ENCODE results near the gene MED13L. TPM values are rescaled to one million over a fixed set of nuclear protein-coding genes. Genes with fewer than 3 reads are reported as not detected.

MED13L gene
- total RNA-seq, 2 experiments from 2014 or later = 68.3 to 71.8 TPM

DNA sequence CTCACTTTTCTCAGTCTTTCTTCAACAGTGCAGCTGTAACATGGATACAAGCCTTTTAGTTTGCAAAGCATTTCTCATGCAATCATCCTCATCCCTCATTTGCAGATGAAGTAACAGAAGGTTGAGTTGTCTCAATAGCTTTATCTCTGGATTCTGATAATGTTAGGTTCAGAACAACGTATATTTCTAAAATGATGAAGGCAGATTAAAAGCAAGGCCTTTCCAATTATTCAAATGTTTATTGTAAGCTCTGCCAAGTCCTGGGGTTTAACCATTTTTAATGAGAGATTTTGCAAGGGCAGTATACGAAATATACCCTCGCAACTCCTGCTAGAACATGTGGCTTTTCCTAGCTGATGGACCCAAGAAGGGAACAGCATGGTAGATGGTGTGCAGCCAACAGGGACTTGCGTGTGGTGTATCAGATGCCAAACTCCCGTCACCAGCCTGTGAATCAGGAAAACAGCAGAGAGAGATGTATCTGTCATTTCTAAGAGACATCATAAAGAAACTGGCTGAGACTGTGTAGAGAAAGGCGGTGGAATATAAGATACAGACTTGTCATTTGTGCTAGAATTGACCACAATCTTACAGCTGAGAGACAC lies 319.7 kb downstream of the MED13L start:
- DNase-seq = no peak
- Mint-ChIP-seq H3K9me3 (no peaks in the 10 kb centered on the region), H3K27ac (no peak overlapping the region), H3K36me3 (ENCODE audit: low read depth) (peaks cover 23% of the 10 kb centered on the region), H3K4me3 (no peak overlapping the region), H3K27me3 (no peaks in the 10 kb centered on the region), H3K4me1 (peaks cover 24% of the 10 kb centered on the region)
- CTCF ChIA-PET = interaction anchor here (1.0 kb wide), 3 partner anchors 11 to 1452 kb away, joined by 3 to 4 read pairs (median 3); no protein-coding TSS in a partner anchor
- POLR2A ChIA-PET = interaction anchor here (0.6 kb wide), 1 partner anchor 381 kb away, joined by 3 read pairs; no protein-coding TSS in a partner anchor

DNA sequence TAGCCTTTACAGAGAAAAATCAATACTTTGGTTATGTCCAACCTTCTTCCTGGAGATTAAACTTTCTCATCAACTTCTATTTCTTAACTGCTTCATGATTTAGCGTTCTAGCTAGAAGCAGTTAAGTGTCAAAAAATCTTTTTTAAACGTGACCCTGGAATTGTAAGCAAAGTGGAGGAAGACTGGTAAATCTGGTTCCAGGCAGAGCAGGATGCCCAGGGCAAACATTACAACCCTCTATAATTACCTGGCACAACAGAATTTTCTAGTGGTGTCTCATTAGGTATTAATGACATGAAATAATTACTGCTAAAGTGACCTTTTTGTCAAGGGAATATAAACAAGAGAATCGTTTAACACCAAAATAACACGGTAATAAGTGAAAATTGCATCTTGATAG lies 320.8 kb downstream of the MED13L start:
- Mint-ChIP-seq H3K36me3 (ENCODE audit: low read depth) (peaks cover 21% of the 10 kb centered on the region), H3K27me3 (no peaks in the 10 kb centered on the region), H3K4me3 (no peak overlapping the region), H3K27ac (no peak overlapping the region), H3K4me1 (peaks cover 22% of the 10 kb centered on the region), H3K9me3 (no peaks in the 10 kb centered on the region)
- ChIA-PET POLR2A (no interaction called here), CTCF (interaction anchor here (1.7 kb wide), 1 partner anchor 18 kb away, joined by 4 read pairs; no protein-coding TSS in a partner anchor)
- DNase-seq = no peak

DNA sequence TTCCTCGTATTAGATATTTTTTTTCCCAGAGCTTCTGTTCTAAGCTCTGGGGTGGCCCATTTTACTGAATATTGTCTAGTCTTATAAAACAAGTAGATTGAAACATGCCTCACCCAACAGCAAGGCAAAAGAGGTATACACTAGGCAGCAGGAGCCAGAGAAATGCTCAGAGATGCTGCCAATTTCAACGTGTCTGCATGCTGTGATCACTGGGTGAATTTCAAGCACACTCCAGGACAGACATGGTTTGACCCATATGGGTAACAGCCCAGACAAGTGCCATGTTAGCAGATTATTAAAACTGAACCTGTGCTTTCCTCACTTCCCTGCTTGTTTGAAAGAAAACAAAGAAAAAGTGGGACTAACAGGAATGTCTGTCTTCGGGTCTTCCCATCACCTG lies 321.3 kb downstream of the MED13L start:
- Mint-ChIP-seq H3K9me3 (no peaks in the 10 kb centered on the region), H3K4me1 (peaks cover 19% of the 10 kb centered on the region), H3K27me3 (no peaks in the 10 kb centered on the region), H3K4me3 (no peak overlapping the region), H3K36me3 (ENCODE audit: low read depth) (peaks cover 18% of the 10 kb centered on the region), H3K27ac (no peak overlapping the region)
- no peak for DNase-seq
- ChIA-PET POLR2A (interaction anchor here (0.7 kb wide), 1 partner anchor 16 kb away, joined by 3 read pairs; no protein-coding TSS in a partner anchor), CTCF (interaction anchor here (1.7 kb wide), 1 partner anchor 18 kb away, joined by 4 read pairs; no protein-coding TSS in a partner anchor)

DNA sequence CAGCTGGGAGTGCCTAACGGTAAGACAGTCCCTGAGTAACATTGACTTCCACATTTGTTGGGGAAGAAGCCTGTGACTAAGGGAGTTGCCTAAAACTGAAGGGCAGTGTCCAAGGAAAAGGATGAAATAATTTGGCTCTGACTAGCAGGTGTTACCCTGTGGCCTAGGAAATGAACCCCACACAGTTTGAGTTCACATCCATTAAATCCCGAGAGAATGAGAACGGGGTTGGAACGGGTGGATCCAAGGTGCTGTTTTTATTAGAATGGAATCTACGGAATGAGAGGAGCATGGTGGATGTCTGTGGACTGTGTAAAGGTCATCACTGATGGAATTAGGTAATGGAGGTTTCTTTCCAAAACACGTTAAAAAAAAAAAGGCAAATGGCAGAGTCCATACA lies 324.0 kb downstream of the MED13L start:
- Mint-ChIP-seq H3K27ac (no peak overlapping the region), H3K9me3 (no peaks in the 10 kb centered on the region), H3K4me3 (no peak overlapping the region), H3K36me3 (ENCODE audit: low read depth) (peaks cover 5% of the 10 kb centered on the region), H3K4me1 (peaks cover 3% of the 10 kb centered on the region), H3K27me3 (no peaks in the 10 kb centered on the region)
- ChIA-PET POLR2A (no interaction called here), CTCF (no interaction called here)
- no peak for DNase-seq

DNA sequence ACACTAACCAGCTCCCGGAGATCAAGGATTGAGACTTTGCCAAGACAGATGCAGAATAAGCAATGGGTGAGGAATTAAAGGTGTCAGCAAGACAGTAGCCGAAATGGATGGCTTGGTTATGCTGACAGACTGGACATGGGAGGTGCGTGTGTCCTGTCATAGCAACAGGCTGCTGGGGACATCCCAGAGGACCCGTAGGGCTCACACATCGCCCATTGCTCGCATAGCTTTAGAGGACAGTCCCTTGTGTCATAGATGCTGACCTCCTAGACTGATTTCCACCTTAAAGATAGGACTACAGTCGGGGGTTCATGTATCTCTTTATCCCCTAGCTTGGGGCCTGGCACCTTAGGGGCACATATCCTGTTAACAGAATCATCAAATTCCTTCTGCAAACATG lies 324.5 kb downstream of the MED13L start:
- Mint-ChIP-seq H3K9me3 (no peaks in the 10 kb centered on the region), H3K36me3 (ENCODE audit: low read depth) (peaks cover 2% of the 10 kb centered on the region), H3K27ac (no peak overlapping the region), H3K27me3 (no peaks in the 10 kb centered on the region), H3K4me3 (no peak overlapping the region), H3K4me1 (no peaks in the 10 kb centered on the region)
- POLR2A ChIA-PET = no interaction called here
- DNase-seq = no peak
- CTCF ChIA-PET = no interaction called here

DNA sequence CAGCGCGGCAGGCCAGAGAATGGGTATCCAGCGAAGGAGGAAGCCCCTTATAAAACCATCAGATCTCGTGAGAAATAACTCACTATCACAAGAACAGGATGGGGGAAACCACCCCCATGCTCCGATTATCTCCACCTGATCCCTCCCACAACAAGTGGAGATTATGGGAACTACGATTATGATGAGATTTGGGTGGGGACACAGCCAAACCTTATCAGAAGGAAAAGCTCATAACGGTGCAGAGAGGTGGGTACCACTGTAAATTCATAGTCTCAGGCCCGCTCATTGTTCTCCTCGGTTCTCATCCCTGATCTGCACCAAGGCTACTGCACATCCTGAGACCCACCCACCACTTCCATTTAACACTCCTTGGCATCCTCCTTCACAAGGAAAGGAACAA lies 326.5 kb downstream of the MED13L start:
- DNase-seq = no peak
- H3K4me1 Mint-ChIP-seq = no peaks in the 10 kb centered on the region
- POLR2A ChIA-PET = no interaction called here
- no peaks in the 10 kb centered on the region for H3K9me3 Mint-ChIP-seq
- no peak overlapping the region for H3K4me3 Mint-ChIP-seq
- H3K27me3 Mint-ChIP-seq = no peaks in the 10 kb centered on the region
- no peaks in the 10 kb centered on the region for H3K36me3 Mint-ChIP-seq (ENCODE audit: low read depth)
- no peak overlapping the region for H3K27ac Mint-ChIP-seq
- CTCF ChIA-PET = no interaction called here

DNA sequence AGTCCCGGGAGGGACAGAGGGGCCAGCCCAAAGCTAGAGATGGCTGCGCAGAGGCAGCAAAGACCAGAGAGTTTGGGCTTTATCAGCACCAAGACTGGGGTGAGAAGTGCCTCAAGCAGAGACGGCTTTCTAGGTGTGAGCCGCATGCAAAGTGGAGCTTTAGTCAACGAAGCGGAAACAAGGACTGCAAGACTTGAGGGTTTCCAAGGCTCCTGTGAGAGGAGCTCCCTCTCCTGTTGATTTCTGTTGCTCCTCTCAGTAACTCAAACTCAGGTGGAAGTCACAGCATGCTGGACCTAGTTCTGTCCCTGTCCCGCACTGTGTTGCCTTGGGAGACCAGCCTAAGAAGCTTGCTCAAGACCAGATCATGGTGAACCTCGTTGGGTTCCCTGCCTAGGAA lies 327.8 kb downstream of the MED13L start:
- H3K4me1 Mint-ChIP-seq = no peaks in the 10 kb centered on the region
- no peaks in the 10 kb centered on the region for H3K36me3 Mint-ChIP-seq (ENCODE audit: low read depth)
- ChIA-PET POLR2A (interaction anchor here (1.2 kb wide), 1 partner anchor 29 kb away, joined by 3 read pairs; no protein-coding TSS in a partner anchor), CTCF (interaction anchor here (0.6 kb wide), 1 partner anchor 688 kb away, joined by 3 read pairs; no protein-coding TSS in a partner anchor)
- no peak overlapping the region for H3K27ac Mint-ChIP-seq
- no peak overlapping the region for H3K4me3 Mint-ChIP-seq
- no peak for DNase-seq
- H3K27me3 Mint-ChIP-seq = no peaks in the 10 kb centered on the region
- H3K9me3 Mint-ChIP-seq = no peaks in the 10 kb centered on the region

DNA sequence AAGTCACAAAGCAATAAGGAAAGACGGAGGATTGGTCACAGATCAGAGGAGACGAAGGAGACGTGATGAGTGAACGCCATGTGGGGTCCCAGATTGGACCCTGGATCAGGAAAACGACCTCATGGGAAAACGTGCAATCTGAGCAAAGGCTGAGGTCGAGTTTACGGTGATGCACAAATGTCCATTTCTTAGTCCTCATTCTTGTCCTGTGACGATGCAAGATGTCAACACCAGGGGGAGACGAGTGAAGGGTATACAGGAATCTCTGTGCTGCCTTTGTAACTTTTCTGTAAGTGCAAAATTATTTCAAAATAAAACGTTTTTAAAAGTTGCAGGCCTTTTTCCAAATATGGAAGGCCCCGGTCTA lies 329.8 kb downstream of the MED13L start:
- Mint-ChIP-seq H3K4me3 (no peak overlapping the region), H3K4me1 (no peaks in the 10 kb centered on the region), H3K27ac (no peak overlapping the region), H3K36me3 (ENCODE audit: low read depth) (no peaks in the 10 kb centered on the region), H3K9me3 (no peaks in the 10 kb centered on the region), H3K27me3 (no peaks in the 10 kb centered on the region)
- no peak for DNase-seq
- ChIA-PET CTCF (interaction anchor here (0.5 to 1.3 kb wide), 4 partner anchors 10 to 176 kb away, joined by 3 to 4 read pairs (median 3); no protein-coding TSS in a partner anchor), POLR2A (no interaction called here)

DNA sequence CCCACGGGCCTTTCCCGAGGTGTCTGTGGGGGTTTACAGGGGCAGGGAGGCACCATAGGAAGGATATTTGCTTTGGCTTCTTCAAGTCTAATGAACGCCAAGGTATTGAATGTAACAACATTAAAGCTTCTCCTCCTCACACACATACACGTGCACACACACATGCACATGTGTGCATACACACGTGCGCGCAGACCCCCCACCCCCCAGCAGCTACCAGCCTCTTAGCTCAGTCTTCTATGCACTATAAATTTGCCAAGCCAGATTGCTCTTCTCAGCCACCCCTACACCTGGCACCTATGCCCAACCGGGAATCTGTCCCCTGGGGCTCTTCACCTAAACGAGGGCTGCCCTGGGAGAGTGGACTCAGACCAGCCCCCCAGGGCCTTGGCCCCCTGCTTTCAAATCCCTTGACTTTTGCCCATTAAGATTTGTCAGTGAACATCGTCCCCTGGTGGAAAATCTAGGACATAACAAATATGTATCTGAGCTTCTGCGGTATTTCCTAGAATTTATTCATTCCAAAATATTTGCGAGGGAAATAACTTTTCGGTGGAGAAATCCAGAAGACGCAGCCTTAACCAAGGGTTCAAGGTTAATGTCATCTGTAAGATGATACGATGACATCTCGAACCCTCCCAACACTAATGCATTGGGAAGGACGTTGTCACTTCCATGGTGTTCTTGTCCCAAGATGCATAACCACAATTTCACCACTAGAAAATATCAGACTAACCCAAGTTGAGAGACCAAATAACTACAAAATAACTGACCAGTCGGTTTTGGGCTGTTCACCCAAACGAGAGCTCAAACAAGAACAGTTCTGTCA lies 330.4 kb downstream of the MED13L start:
- no peaks in the 10 kb centered on the region for H3K9me3 Mint-ChIP-seq
- ChIA-PET POLR2A (no interaction called here), CTCF (interaction anchor here (0.7 to 1.3 kb wide), 6 partner anchors 9 to 176 kb away, joined by 3 to 4 read pairs (median 3); no protein-coding TSS in a partner anchor)
- DNase-seq = no peak
- no peaks in the 10 kb centered on the region for H3K4me1 Mint-ChIP-seq
- H3K4me3 Mint-ChIP-seq = no peak overlapping the region
- no peaks in the 10 kb centered on the region for H3K27me3 Mint-ChIP-seq
- H3K36me3 Mint-ChIP-seq (ENCODE audit: low read depth) = no peaks in the 10 kb centered on the region
- no peak overlapping the region for H3K27ac Mint-ChIP-seq

DNA sequence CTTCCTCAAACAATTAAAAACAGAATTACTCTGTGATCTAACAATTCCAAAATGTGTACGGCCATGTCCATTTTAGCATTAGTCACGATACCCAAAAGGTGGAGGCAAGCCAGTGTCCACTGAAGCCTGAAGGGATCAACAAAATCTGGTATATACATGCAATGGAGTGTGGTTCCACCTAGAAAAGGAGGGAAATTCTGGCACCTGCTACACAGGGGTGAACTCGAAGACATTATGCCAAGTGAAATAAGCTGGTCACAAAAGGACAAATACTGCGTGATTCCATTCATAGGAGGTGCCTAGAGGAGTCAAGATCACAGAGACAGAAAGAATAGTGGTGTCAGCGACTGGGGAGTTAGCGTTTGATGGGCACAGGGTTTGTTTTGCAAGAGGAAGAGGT lies 331.4 kb downstream of the MED13L start:
- no peak for DNase-seq
- Mint-ChIP-seq H3K9me3 (no peaks in the 10 kb centered on the region), H3K27ac (no peak overlapping the region), H3K4me3 (no peak overlapping the region), H3K36me3 (ENCODE audit: low read depth) (no peaks in the 10 kb centered on the region), H3K4me1 (no peaks in the 10 kb centered on the region), H3K27me3 (no peaks in the 10 kb centered on the region)
- POLR2A ChIA-PET = no interaction called here
- CTCF ChIA-PET = interaction anchor here (0.6 to 1.1 kb wide), 2 partner anchors 13 to 23 kb away, joined by 3 to 5 read pairs; no protein-coding TSS in a partner anchor

DNA sequence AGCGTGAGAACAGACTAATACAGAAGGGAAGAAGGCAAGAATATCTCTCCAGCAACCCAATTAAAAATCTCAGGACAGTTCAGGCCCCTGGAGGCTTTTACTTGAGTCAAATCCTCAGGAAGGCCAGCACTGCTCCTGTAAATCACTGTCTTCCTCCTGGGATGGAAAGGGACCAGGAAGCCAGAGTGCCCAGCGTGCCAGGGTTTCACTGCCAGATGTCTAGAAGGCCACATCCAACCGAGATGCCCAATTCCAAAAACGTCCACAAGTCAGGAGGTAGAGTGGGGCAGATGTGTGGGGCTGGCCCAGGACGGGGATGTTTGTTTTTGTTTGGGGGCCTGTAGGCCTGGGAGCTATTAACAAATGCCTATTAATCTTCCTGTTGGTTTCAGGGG lies 332.0 kb downstream of the MED13L start:
- Mint-ChIP-seq H3K27ac (no peak overlapping the region), H3K9me3 (no peaks in the 10 kb centered on the region), H3K27me3 (peaks cover 2% of the 10 kb centered on the region), H3K4me1 (no peaks in the 10 kb centered on the region), H3K36me3 (ENCODE audit: low read depth) (no peaks in the 10 kb centered on the region), H3K4me3 (no peak overlapping the region)
- no peak for DNase-seq
- CTCF ChIA-PET = interaction anchor here (1.1 kb wide), 1 partner anchor 22 kb away, joined by 3 read pairs; no protein-coding TSS in a partner anchor
- POLR2A ChIA-PET = no interaction called here

DNA sequence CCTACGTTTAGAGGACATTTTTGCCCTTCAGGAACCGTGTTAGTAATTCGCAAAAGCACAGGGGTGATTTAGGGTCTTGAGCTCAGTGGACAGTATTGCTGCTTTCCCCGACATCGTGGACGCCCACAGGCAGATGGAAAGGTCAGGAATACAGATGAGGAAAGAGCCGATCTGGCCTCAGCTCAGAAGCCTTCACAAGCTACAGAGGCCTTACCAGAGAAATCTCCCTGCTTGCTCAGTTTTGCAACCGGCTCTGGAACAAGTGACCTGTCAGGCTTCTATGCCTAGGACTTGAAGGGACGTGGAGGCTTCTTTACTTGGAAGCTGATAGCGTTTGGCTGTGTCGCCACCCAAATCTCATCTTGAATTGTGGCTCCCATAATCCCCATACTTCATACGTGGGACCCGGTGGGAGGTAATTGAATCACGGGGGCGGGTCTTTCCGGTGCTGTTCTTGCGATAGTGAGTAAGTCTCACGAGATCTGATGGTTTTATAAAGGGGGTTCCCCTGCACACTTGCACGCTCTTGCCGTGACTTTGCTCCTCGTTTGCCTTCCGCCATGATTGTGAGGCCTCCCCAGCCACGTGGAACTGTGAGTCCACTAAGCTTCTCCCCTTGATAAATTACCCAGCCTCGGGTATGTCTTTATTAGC lies 332.5 kb downstream of the MED13L start:
- H3K27ac Mint-ChIP-seq = no peak overlapping the region
- no peaks in the 10 kb centered on the region for H3K36me3 Mint-ChIP-seq (ENCODE audit: low read depth)
- H3K4me3 Mint-ChIP-seq = no peak overlapping the region
- ChIA-PET POLR2A (no interaction called here), CTCF (interaction anchor here (1.0 to 1.1 kb wide), 2 partner anchors 22 to 27 kb away, joined by 3 read pairs; no protein-coding TSS in a partner anchor)
- DNase-seq = no peak
- H3K4me1 Mint-ChIP-seq = no peaks in the 10 kb centered on the region
- H3K27me3 Mint-ChIP-seq = peaks cover 2% of the 10 kb centered on the region
- no peaks in the 10 kb centered on the region for H3K9me3 Mint-ChIP-seq

DNA sequence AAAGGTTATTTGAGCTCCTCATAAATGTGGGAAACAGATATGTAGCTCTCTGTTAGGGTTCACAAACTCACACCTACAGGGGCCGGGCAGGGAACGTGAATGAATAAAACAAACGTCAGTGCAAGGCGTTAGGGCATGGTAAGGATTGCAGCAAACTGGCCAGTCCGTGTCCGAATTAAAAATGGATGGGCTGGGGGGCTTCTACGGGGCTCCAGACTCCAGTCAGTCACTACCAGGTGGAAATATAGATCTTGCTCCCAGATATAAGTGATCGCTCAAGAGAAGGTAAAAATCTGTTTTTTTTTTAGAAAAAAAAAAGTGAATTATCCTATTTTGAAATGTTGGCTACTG lies 333.1 kb downstream of the MED13L start:
- H3K36me3 Mint-ChIP-seq (ENCODE audit: low read depth) = no peaks in the 10 kb centered on the region
- no peaks in the 10 kb centered on the region for H3K9me3 Mint-ChIP-seq
- H3K4me1 Mint-ChIP-seq = no peaks in the 10 kb centered on the region
- H3K27ac Mint-ChIP-seq = no peak overlapping the region
- no peak overlapping the region for H3K4me3 Mint-ChIP-seq
- POLR2A ChIA-PET = no interaction called here
- DNase-seq = no peak
- CTCF ChIA-PET = interaction anchor here (1.0 kb wide), 1 partner anchor 27 kb away, joined by 3 read pairs; no protein-coding TSS in a partner anchor
- peaks cover 2% of the 10 kb centered on the region for H3K27me3 Mint-ChIP-seq

Data from activated CD4-positive, alpha-beta memory T cell treated with anti-CD3 and anti-CD28 coated beads, Interleukin-2, amount 10 ng/mL, durations not matched to agents 7 days and 5 days (primary cell).